WTC11 (cell line): ENCODE data around the gene PFKM. TPM values are rescaled to one million over a fixed set of nuclear protein-coding genes. Genes with fewer than 3 reads are reported as not detected.
A peak's percentile ranks its signal among the peaks of the same experiment; 100 is the strongest.

Source experiments
- ATAC-seq: fragments of 200-7000 bp; cut with Tn5 transposase; 2 replicates; pipeline ENCODE4 v1.10.0; 2021; ENCODE audit warnings: mild to moderate bottlenecking, moderate library complexity
- CTCF ChIA-PET: fragments of 300-600 bp; sonication (Branson Sonifier 250); formaldehyde crosslinking; loops from one replicate; lab custom pipeline; 2021; ENCODE audit warnings: antibody characterized with exemption; lab: Charles Lee
- POLR2A ChIA-PET: fragments of 350-600 bp; sonication (Branson Sonifier 250); formaldehyde crosslinking; loops from one replicate; lab custom pipeline; 2021; ENCODE audit warnings: antibody characterized with exemption; lab: Charles Lee
- DNase-seq: peaks from one replicate; pipeline ENCODE4 v3.0.0; 2021; ENCODE audit warnings: low spot score
- H3K27ac Mint-ChIP-seq: 2 replicates; pipeline ENCODE4 v1.8.0; 2021; ENCODE audit warnings: mixed read lengths
- H3K27me3 Mint-ChIP-seq: 2 replicates; pipeline ENCODE4 v1.8.0; 2021; ENCODE audit warnings: low read depth, mild to moderate bottlenecking, moderate library complexity, mixed read lengths
- H3K36me3 Mint-ChIP-seq: 2 replicates; pipeline ENCODE4 v1.8.0; 2021; ENCODE audit warnings: mixed read lengths
- H3K4me1 Mint-ChIP-seq: 2 replicates; pipeline ENCODE4 v1.8.0; 2022; ENCODE audit warnings: mixed read lengths
- H3K4me3 Mint-ChIP-seq: 2 replicates; pipeline ENCODE4 v1.8.0; 2021; ENCODE audit warnings: mild to moderate bottlenecking, moderate library complexity, mixed read lengths
- H3K9me3 Mint-ChIP-seq: 2 replicates; pipeline ENCODE4 v1.8.0; 2021; ENCODE audit warnings: mixed read lengths
- ATF6 ChIP-seq: sonication (generic); formaldehyde crosslinking; IDR thresholded peaks from 2 replicates; pipeline ENCODE4 v1.8.1; 2023; ENCODE audit warnings: mild to moderate bottlenecking, missing genetic modification reagents
- CTCF ChIP-seq: fragments of 200-600 bp; IDR thresholded peaks from 2 replicates; pipeline ENCODE4 v1.8.0; 2022; ENCODE audit warnings: antibody characterized with exemption
- EMX1 ChIP-seq: fragments of 250-450 bp; sonication (Bioruptor Pico); IDR thresholded peaks from 2 replicates; pipeline ENCODE4 v1.8.0; 2021; ENCODE audit warnings: mild to moderate bottlenecking
- FOXP1 ChIP-seq: sonication (generic); formaldehyde crosslinking; IDR thresholded peaks from 2 replicates; pipeline ENCODE4 v1.8.0; 2022; ENCODE audit warnings: missing genetic modification reagents, mild to moderate bottlenecking, moderate library complexity, borderline replicate concordance
- GABPB1 ChIP-seq: sonication (generic); formaldehyde crosslinking; IDR thresholded peaks from 2 replicates; pipeline ENCODE4 v1.8.1; 2023; ENCODE audit warnings: mild to moderate bottlenecking, missing genetic modification reagents
- HMGA2 ChIP-seq: fragments of 250-450 bp; sonication (Bioruptor Pico); IDR thresholded peaks from 2 replicates; pipeline ENCODE4 v1.4.0; 2021; ENCODE audit warnings: mild to moderate bottlenecking, moderate library complexity
- IRF2 ChIP-seq: sonication (generic); formaldehyde crosslinking; IDR thresholded peaks from 2 replicates; pipeline ENCODE4 v1.8.0; 2022; ENCODE audit warnings: low read depth, missing genetic modification reagents, borderline replicate concordance
- JAZF1 ChIP-seq: fragments of 250-450 bp; sonication (Bioruptor Pico); IDR thresholded peaks from 2 replicates; pipeline ENCODE4 v1.9.0; 2021; ENCODE audit warnings: moderate library complexity, mild to moderate bottlenecking, inconsistent platforms
- MLX ChIP-seq: sonication (generic); formaldehyde crosslinking; IDR thresholded peaks from 2 replicates; pipeline ENCODE4 v1.8.1; 2023; ENCODE audit warnings: mild to moderate bottlenecking, missing genetic modification reagents, moderate library complexity
- NFATC4 ChIP-seq: fragments of 250-450 bp; sonication (Bioruptor Pico); IDR thresholded peaks from 2 replicates; pipeline ENCODE4 v1.9.0; 2021; ENCODE audit warnings: mild to moderate bottlenecking
- NFE2L1 ChIP-seq: sonication (generic); formaldehyde crosslinking; IDR thresholded peaks from 2 replicates; pipeline ENCODE4 v1.8.1; 2023; ENCODE audit warnings: missing genetic modification reagents
- PRRX2 ChIP-seq: fragments of 250-450 bp; sonication (Bioruptor Pico); IDR thresholded peaks from 2 replicates; pipeline ENCODE4 v1.8.0; 2021; ENCODE audit warnings: mild to moderate bottlenecking
- RELA ChIP-seq: sonication (generic); formaldehyde crosslinking; IDR thresholded peaks from 2 replicates; pipeline ENCODE4 v1.8.1; 2022; ENCODE audit warnings: missing genetic modification reagents, mild to moderate bottlenecking, borderline replicate concordance
- SP1 ChIP-seq: sonication (generic); formaldehyde crosslinking; conservative IDR thresholded peaks from 2 replicates; pipeline ENCODE4 v1.8.1; 2022; ENCODE audit warnings: missing genetic modification reagents
- STAT6 ChIP-seq: sonication (generic); formaldehyde crosslinking; conservative IDR thresholded peaks from 2 replicates; pipeline ENCODE4 v1.8.1; 2023; ENCODE audit warnings: mild to moderate bottlenecking, low read depth, missing genetic modification reagents, moderate library complexity
- ZNF281 ChIP-seq: sonication (generic); formaldehyde crosslinking; IDR thresholded peaks from 2 replicates; pipeline ENCODE4 v1.8.0; 2023; ENCODE audit warnings: mild to moderate bottlenecking, missing genetic modification reagents
- ZNF425 ChIP-seq: fragments of 250-450 bp; sonication (Bioruptor Pico); conservative IDR thresholded peaks from 2 replicates; pipeline ENCODE4 v1.9.0; 2021; ENCODE audit warnings: mild to moderate bottlenecking
- total RNA-seq: library from RNA; stranded (reverse); gene quantifications from 3 replicates; pipeline ENCODE4 v1.2.3, GENCODE V29; 2021

PFKM gene
- total RNA-seq, 1 experiment from 2014 or later = 99.3 TPM

- POLR2A ChIA-PET = interaction anchor here (3.2 kb wide), 1 partner anchor 15 kb away, joined by 16 read pairs; the partner anchor contains the start of gene PFKM
- TF ChIP-seq RELA (CRISPR knock-in tag) (no peak), MLX (no peak), NFE2L1 (no peak), ZNF425 (no peak), NFATC4 (CRISPR knock-in tag) (no peak), FOXP1 (CRISPR knock-in tag) (no peak), ZNF281 (no peak), CTCF (no peak)
- TF ChIP-seq, all 79 proteins: peak for 0
- no peak overlapping the region for H3K27ac Mint-ChIP-seq
- peaks cover 16% of the 10 kb centered on the region for H3K4me1 Mint-ChIP-seq
- H3K9me3 Mint-ChIP-seq = no peaks in the 10 kb centered on the region
- peaks cover 14% of the 10 kb centered on the region for H3K27me3 Mint-ChIP-seq
- no peaks in the 10 kb centered on the region for H3K36me3 Mint-ChIP-seq
- CTCF ChIA-PET = interaction anchor here (1.4 to 1.9 kb wide), 2 partner anchors 39 to 200 kb away, joined by 4 to 7 read pairs; partner anchors contain the start of gene VDR
- DNase-seq (no peak), ATAC-seq (no peak)
- H3K4me3 Mint-ChIP-seq = peak overlapping the region; percentile 93
Measured at GRCh38 chr12:48104531-48104930, 14.6 kb upstream of the PFKM start.

- POLR2A ChIA-PET = interaction anchor here (1.0 to 3.2 kb wide), 3 partner anchors 14 to 200 kb away, joined by 6 to 16 read pairs (median 7); partner anchors contain the start of genes ASB8, PFKM and VDR
- CTCF ChIA-PET = interaction anchor here (0.5 to 3.1 kb wide), 6 partner anchors 14 to 201 kb away, joined by 4 to 15 read pairs (median 7); partner anchors contain the start of genes ASB8, PFKM and VDR
- DNase-seq = no peak
- Mint-ChIP-seq H3K4me3 (peak overlapping the region; percentile 93), H3K9me3 (no peaks in the 10 kb centered on the region), H3K4me1 (peaks cover 16% of the 10 kb centered on the region), H3K27me3 (peaks cover 23% of the 10 kb centered on the region), H3K36me3 (no peaks in the 10 kb centered on the region), H3K27ac (peak overlapping the region; percentile 96)
- ATAC-seq = no peak
- TF ChIP-seq SP1 = no peak
- TF ChIP-seq PRRX2 (CRISPR knock-in tag) = no peak
- TF ChIP-seq JAZF1 (CRISPR knock-in tag) = no peak
Measured at GRCh38 chr12:48105321-48105866, 13.8 kb upstream of the PFKM start.

GRCh38 chr12:48105867-48106680 is 13.1 kb upstream of the PFKM start, which contains the start of gene SENP1:
TSS of gene SENP1 (minus strand) at chr12:48106079. CDS start at chr12:48101472, 4,607 bp downstream.
- peak; percentile 89 for ATAC-seq
- CTCF ChIA-PET = interaction anchor here (0.5 to 3.1 kb wide), 7 partner anchors 13 to 201 kb away, joined by 4 to 15 read pairs (median 7); partner anchors contain the start of genes ASB8, PFKM and VDR
- TF ChIP-seq IRF2 (CRISPR knock-in tag) = no peak
- no peak for TF ChIP-seq STAT6
- TF ChIP-seq ATF6 = no peak
- TF ChIP-seq EMX1 (CRISPR knock-in tag) = no peak
- peak; percentile 87 for TF ChIP-seq GABPB1 (CRISPR knock-in tag)
- TF ChIP-seq HMGA2 (CRISPR knock-in tag) = peak; percentile 41; the same call in 1 of the 2 replicates

More at GRCh38 chr12:48105867-48106680, 13.1 kb upstream of the PFKM start, which contains the start of gene SENP1:
- peak; percentile 93 for DNase-seq
- H3K36me3 Mint-ChIP-seq = no peaks in the 10 kb centered on the region
- peak within 1 kb of the TSS; percentile 93 for H3K4me3 Mint-ChIP-seq
- H3K4me1 Mint-ChIP-seq = peaks cover 16% of the 10 kb centered on the region
- POLR2A ChIA-PET = interaction anchor here (1.0 to 3.2 kb wide), 3 partner anchors 13 to 201 kb away, joined by 6 to 16 read pairs (median 7); partner anchors contain the start of genes ASB8, PFKM and VDR
- peaks cover 25% of the 10 kb centered on the region for H3K27me3 Mint-ChIP-seq
- H3K27ac Mint-ChIP-seq = peak within 1 kb of the TSS; percentile 98
- no peaks in the 10 kb centered on the region for H3K9me3 Mint-ChIP-seq
